Astrocyte (in vitro differentiated cells and primary cell): ENCODE data around the gene UNC5C. TPM values are rescaled to one million over a fixed set of nuclear protein-coding genes. Genes with fewer than 3 reads are reported as not detected.

Experiments
- DNase-seq: peaks from one replicate; pipeline ENCODE4 v3.0.0-alpha.2; 2010; ENCODE audit warnings: low read depth
- FAIRE-seq: peaks from 2 replicates; lab custom pipeline; 2011; peaks lifted over from hg19 to GRCh38; lab: Jason Lieb, UNC
- H2AFZ ChIP-seq: 2 replicates; pipeline ENCODE4 v1.6.0; 2012; ENCODE audit warnings: low read depth, low read length, inconsistent platforms
- H3K27ac ChIP-seq: 2 replicates; pipeline ENCODE4 v1.5.1; 2011; ENCODE audit warnings: low read depth, low read length, inconsistent platforms
- H3K27me3 ChIP-seq: 2 replicates; pipeline ENCODE4 v1.6.0; 2011; ENCODE audit warnings: low read length, inconsistent platforms; ENCODE audit not compliant: insufficient read depth
- H3K36me3 ChIP-seq: 2 replicates; pipeline ENCODE4 v1.5.1; 2011; ENCODE audit warnings: low read length, inconsistent platforms; ENCODE audit not compliant: insufficient read depth
- H3K4me1 ChIP-seq: 2 replicates; pipeline ENCODE4 v1.5.1; 2011; ENCODE audit warnings: low read length, inconsistent platforms; ENCODE audit not compliant: insufficient read depth
- H3K4me2 ChIP-seq: 2 replicates; pipeline ENCODE4 v1.6.0; 2012; ENCODE audit warnings: low read length, inconsistent platforms
- H3K4me3 ChIP-seq: 2 replicates; pipeline ENCODE4 v1.5.1; 2011; ENCODE audit warnings: low read depth, mild to moderate bottlenecking, low read length, inconsistent platforms; ENCODE audit not compliant: insufficient read depth
- H3K79me2 ChIP-seq: 2 replicates; pipeline ENCODE4 v1.6.0; 2012; ENCODE audit warnings: mild to moderate bottlenecking, low read length, inconsistent platforms; ENCODE audit not compliant: insufficient read depth
- H3K9ac ChIP-seq: 2 replicates; pipeline ENCODE4 v1.6.0; 2012; ENCODE audit warnings: mild to moderate bottlenecking, low read length, inconsistent platforms
- H3K9me3 ChIP-seq: 2 replicates; pipeline ENCODE4 v1.5.1; 2012; ENCODE audit warnings: low read depth, mild to moderate bottlenecking, low read length, inconsistent platforms; ENCODE audit not compliant: insufficient read depth
- H4K20me1 ChIP-seq: 2 replicates; pipeline ENCODE4 v1.6.0; 2012; ENCODE audit warnings: low read length, inconsistent platforms; ENCODE audit not compliant: insufficient read depth
- H3K27ac Mint-ChIP-seq: one replicate; pipeline ENCODE4 v1.8.0; 2021; ENCODE audit warnings: mild to moderate bottlenecking, mixed read lengths; ENCODE audit not compliant: unreplicated experiment
- H3K27me3 Mint-ChIP-seq: one replicate; pipeline ENCODE4 v1.8.0; 2021; ENCODE audit warnings: low read depth, mixed read lengths; ENCODE audit not compliant: unreplicated experiment
- H3K36me3 Mint-ChIP-seq: one replicate; pipeline ENCODE4 v1.8.0; 2021; ENCODE audit warnings: low read depth, mixed read lengths; ENCODE audit not compliant: unreplicated experiment
- H3K4me1 Mint-ChIP-seq: one replicate; pipeline ENCODE4 v1.8.0; 2021; ENCODE audit warnings: low read depth, mixed read lengths; ENCODE audit not compliant: unreplicated experiment
- H3K4me3 Mint-ChIP-seq: one replicate; pipeline ENCODE4 v1.8.0; 2021; ENCODE audit warnings: mild to moderate bottlenecking, moderate library complexity, mixed read lengths; ENCODE audit not compliant: unreplicated experiment
- H3K9me3 Mint-ChIP-seq: one replicate; pipeline ENCODE4 v1.8.0; 2021; ENCODE audit warnings: mild to moderate bottlenecking, mixed read lengths; ENCODE audit not compliant: unreplicated experiment
- CTCF ChIP-seq: IDR thresholded peaks from 2 replicates; pipeline ENCODE4 v1.5.1; 2011; ENCODE audit warnings: low read depth, mild to moderate bottlenecking, inconsistent platforms, low read length, moderate library complexity; ENCODE audit not compliant: insufficient read depth
- EZH2 ChIP-seq: IDR thresholded peaks from 2 replicates; pipeline ENCODE4 v1.6.1; 2012; ENCODE audit warnings: mild to moderate bottlenecking, low read length, inconsistent platforms; ENCODE audit not compliant: insufficient read depth
- total RNA-seq: library from RNA; stranded (reverse); gene quantifications from 2 replicates; pipeline ENCODE4 v1.2.1, GENCODE V29; 2021

Gene UNC5C
- total RNA-seq, 1 donor from 2014 or later, result 3.1 TPM

- DNase-seq, result no peak
- Mint-ChIP-seq H3K27ac (peak overlapping the region; percentile 41), H3K4me3 (no peak overlapping the region), H3K27me3 (peaks cover 12% of the 10 kb centered on the region), H3K4me1 (no peaks in the 10 kb centered on the region), H3K9me3 (no peaks in the 10 kb centered on the region), H3K36me3 (peaks cover 1% of the 10 kb centered on the region)
- H3K9ac ChIP-seq, result no peak overlapping the region
- H3K36me3 ChIP-seq, result no peaks in the 10 kb centered on the region
- H3K4me2 ChIP-seq, result no peak overlapping the region
- H4K20me1 ChIP-seq, result no peaks in the 10 kb centered on the region
- no peaks in the 10 kb centered on the region for H3K9me3 ChIP-seq
- TF ChIP-seq CTCF (no peak), EZH2 (no peak)
- FAIRE-seq, result no peak
- no peak overlapping the region for H3K4me3 ChIP-seq
- peaks cover 3% of the 10 kb centered on the region for H3K27me3 ChIP-seq
- no peak overlapping the region for H3K27ac ChIP-seq
- no peaks in the 10 kb centered on the region for H3K4me1 ChIP-seq
- H3K79me2 ChIP-seq, result no peaks in the 10 kb centered on the region
- no peak overlapping the region for H2AFZ ChIP-seq
Measured at GRCh38 chr4:95190751-95191436, 357.9 kb downstream of the UNC5C start.

- Histone ChIP-seq H3K4me3 (no peak overlapping the region), H3K4me1 (no peaks in the 10 kb centered on the region), H3K9ac (no peak overlapping the region), H3K36me3 (no peaks in the 10 kb centered on the region), H4K20me1 (no peaks in the 10 kb centered on the region), H3K79me2 (no peaks in the 10 kb centered on the region), H3K9me3 (no peaks in the 10 kb centered on the region), H3K27me3 (peaks cover 3% of the 10 kb centered on the region), H3K27ac (no peak overlapping the region), H3K4me2 (no peak overlapping the region), H2AFZ (no peak overlapping the region)
- TF ChIP-seq EZH2, result no peak
- no peak for TF ChIP-seq CTCF
- H3K36me3 Mint-ChIP-seq, result peaks cover 1% of the 10 kb centered on the region
- H3K4me1 Mint-ChIP-seq, result no peaks in the 10 kb centered on the region
- FAIRE-seq (no peak), DNase-seq (no peak)
- peaks cover 10% of the 10 kb centered on the region for H3K27me3 Mint-ChIP-seq
- H3K9me3 Mint-ChIP-seq, result no peaks in the 10 kb centered on the region
- H3K4me3 Mint-ChIP-seq, result no peak overlapping the region
- H3K27ac Mint-ChIP-seq, result no peak overlapping the region
Measured at GRCh38 chr4:95188701-95189370, 359.9 kb downstream of the UNC5C start.

- no peaks in the 10 kb centered on the region for H3K9me3 ChIP-seq
- no peaks in the 10 kb centered on the region for H3K27me3 ChIP-seq
- no peak overlapping the region for H3K27ac Mint-ChIP-seq
- no peak overlapping the region for H3K4me3 ChIP-seq
- no peaks in the 10 kb centered on the region for H3K36me3 Mint-ChIP-seq
- H2AFZ ChIP-seq, result no peak overlapping the region
- no peak overlapping the region for H3K9ac ChIP-seq
- peaks cover under 1% of the 10 kb centered on the region for H3K4me1 Mint-ChIP-seq
- peaks cover 4% of the 10 kb centered on the region for H3K4me1 ChIP-seq
- H3K36me3 ChIP-seq, result no peaks in the 10 kb centered on the region
- no peaks in the 10 kb centered on the region for H4K20me1 ChIP-seq
- no peak overlapping the region for H3K4me3 Mint-ChIP-seq
- H3K27ac ChIP-seq, result no peak overlapping the region
- no peaks in the 10 kb centered on the region for H3K27me3 Mint-ChIP-seq
- H3K9me3 Mint-ChIP-seq, result no peaks in the 10 kb centered on the region
- no peak overlapping the region for H3K4me2 ChIP-seq
- no peak for TF ChIP-seq CTCF
- no peak for TF ChIP-seq EZH2
- no peak for DNase-seq
- FAIRE-seq, result no peak
- no peaks in the 10 kb centered on the region for H3K79me2 ChIP-seq
Measured at GRCh38 chr4:95186666-95187065, 362.1 kb downstream of the UNC5C start.
